GM06990 (cell line): ENCODE measurements around the gene MEGF6.

Experiments used
- DNase-seq: peaks from one replicate; pipeline ENCODE4 v3.0.0-alpha.2; 2011; ENCODE audit not compliant: insufficient read length; ENCODE audit errors: extremely low read depth
- H3K27me3 ChIP-seq: replicated peaks from 2 replicates; pipeline ENCODE4 v1.6.0; 2011; ENCODE audit warnings: low read length; ENCODE audit not compliant: control insufficient read depth, insufficient read depth
- H3K36me3 ChIP-seq: 2 replicates; pipeline ENCODE4 v1.5.1; 2011; ENCODE audit warnings: low read length; ENCODE audit not compliant: control insufficient read depth, insufficient read depth
- H3K4me3 ChIP-seq: replicated peaks from 2 replicates; pipeline ENCODE4 v1.5.1; 2011; ENCODE audit warnings: low read depth, mild to moderate bottlenecking, control low read depth, low read length
- CTCF ChIP-seq: IDR thresholded peaks from 2 replicates; pipeline ENCODE4 v1.5.1; 2011; ENCODE audit warnings: low read length, control low read depth, mild to moderate bottlenecking, inconsistent platforms; ENCODE audit not compliant: insufficient read depth, poor library complexity, severe bottlenecking

MEGF6 gene

GRCh38 chr1:3515774-3516480, 95.4 kb downstream of the MEGF6 start:
- H3K4me3 ChIP-seq: no peak overlapping the region
- no peaks in the 10 kb centered on the region for H3K27me3 ChIP-seq
- H3K36me3 ChIP-seq: no peaks in the 10 kb centered on the region
- DNase-seq: no peak
- no peak for TF ChIP-seq CTCF

GRCh38 chr1:3515272-3515671, 96.0 kb downstream of the MEGF6 start:
- TF ChIP-seq CTCF: no peak
- no peaks in the 10 kb centered on the region for H3K27me3 ChIP-seq
- no peak overlapping the region for H3K4me3 ChIP-seq
- no peak for DNase-seq
- no peaks in the 10 kb centered on the region for H3K36me3 ChIP-seq

- no peak for DNase-seq
- no peak for TF ChIP-seq CTCF
- no peaks in the 10 kb centered on the region for H3K27me3 ChIP-seq
- H3K4me3 ChIP-seq: no peak overlapping the region
- H3K36me3 ChIP-seq: no peaks in the 10 kb centered on the region
These were observed 96.9 kb downstream of the MEGF6 start for GRCh38 chr1:3514404-3514803.

GRCh38 chr1:3511856-3512255, 99.5 kb downstream of the MEGF6 start:
- Histone ChIP-seq H3K4me3 (no peak overlapping the region), H3K27me3 (no peaks in the 10 kb centered on the region), H3K36me3 (no peaks in the 10 kb centered on the region)
- TF ChIP-seq CTCF: no peak
- DNase-seq: no peak

GRCh38 chr1:3511306-3511705, 100.0 kb downstream of the MEGF6 start:
- TF ChIP-seq CTCF: no peak
- no peaks in the 10 kb centered on the region for H3K36me3 ChIP-seq
- H3K4me3 ChIP-seq: no peak overlapping the region

GRCh38 chr1:3510956-3511250, 100.4 kb downstream of the MEGF6 start:
- H3K36me3 ChIP-seq: no peaks in the 10 kb centered on the region
- TF ChIP-seq CTCF: no peak
- no peak overlapping the region for H3K4me3 ChIP-seq
- no peaks in the 10 kb centered on the region for H3K27me3 ChIP-seq
- DNase-seq: no peak

More at GRCh38 chr1:3511306-3511705, 100.0 kb downstream of the MEGF6 start:
- H3K27me3 ChIP-seq: no peaks in the 10 kb centered on the region
- no peak for DNase-seq
